MM.1S (cell line): Measurements from ENCODE around the gene MDM1.

ENCODE experiments used
- DNase-seq: peaks from one replicate; pipeline ENCODE4 v3.0.0-alpha.2; 2015
- H2AFZ ChIP-seq: fragments of 300-600 bp; sonication (generic); 2 replicates; pipeline ENCODE4 v1.6.0; 2016; ENCODE audit warnings: antibody characterized with exemption, low read length
- H3F3A ChIP-seq: fragments of 300-600 bp; sonication (generic); 2 replicates; pipeline ENCODE4 v1.6.1; 2016; ENCODE audit warnings: mild to moderate bottlenecking, antibody characterized with exemption, low read length, moderate library complexity, mixed read lengths; ENCODE audit not compliant: insufficient read depth
- H3K27ac ChIP-seq: fragments of 300-600 bp; sonication (generic); 2 replicates; pipeline ENCODE4 v1.5.1; 2016; ENCODE audit warnings: mild to moderate bottlenecking, low read length
- H3K27me3 ChIP-seq: fragments of 300-600 bp; sonication (generic); replicated peaks from 2 replicates; pipeline ENCODE4 v1.6.0; 2016; ENCODE audit warnings: low read length; ENCODE audit not compliant: insufficient read depth
- H3K36me3 ChIP-seq: fragments of 300-600 bp; sonication (generic); replicated peaks from 2 replicates; pipeline ENCODE4 v1.6.1; 2016; ENCODE audit warnings: mild to moderate bottlenecking, low read length, mixed read lengths; ENCODE audit not compliant: insufficient read depth
- H3K4me1 ChIP-seq: fragments of 300-600 bp; sonication (generic); 2 replicates; pipeline ENCODE4 v1.6.1; 2016; ENCODE audit warnings: low read length, mixed read lengths
- H3K4me2 ChIP-seq: fragments of 300-600 bp; sonication (generic); 2 replicates; pipeline ENCODE4 v1.6.0; 2016; ENCODE audit warnings: low read depth, low read length
- H3K4me3 ChIP-seq: fragments of 300-600 bp; sonication (generic); 2 replicates; pipeline ENCODE4 v1.5.1; 2016; ENCODE audit warnings: low read length, mixed read lengths
- H3K79me2 ChIP-seq: fragments of 300-600 bp; sonication (generic); 2 replicates; pipeline ENCODE4 v1.6.1; 2016; ENCODE audit warnings: mixed run types, low read length, mixed read lengths
- H3K9ac ChIP-seq: fragments of 300-600 bp; sonication (generic); 2 replicates; pipeline ENCODE4 v1.6.1; 2016; ENCODE audit warnings: low read length, mixed read lengths
- H3K9me2 ChIP-seq: fragments of 300-600 bp; sonication (generic); replicated peaks from 2 replicates; pipeline ENCODE4 v1.6.1; 2016; ENCODE audit warnings: mild to moderate bottlenecking, low read length, mixed read lengths; ENCODE audit not compliant: insufficient read depth
- H3K9me3 ChIP-seq: fragments of 300-600 bp; sonication (generic); replicated peaks from 2 replicates; pipeline ENCODE4 v1.6.1; 2016; ENCODE audit warnings: mild to moderate bottlenecking, low read length, mixed read lengths; ENCODE audit not compliant: insufficient read depth
- H4K20me1 ChIP-seq: fragments of 300-600 bp; sonication (generic); 2 replicates; pipeline ENCODE4 v1.6.1; 2016; ENCODE audit warnings: mild to moderate bottlenecking, low read length, moderate library complexity, mixed read lengths; ENCODE audit not compliant: insufficient read depth
- CTCF ChIP-seq: fragments of 300-600 bp; sonication (generic); IDR thresholded peaks from 2 replicates; pipeline ENCODE4 v1.5.1; 2016; ENCODE audit warnings: antibody characterized with exemption, low read length, mixed read lengths
- EZH2 ChIP-seq: fragments of 300-600 bp; sonication (generic); optimal IDR thresholded peaks from 2 replicates; pipeline ENCODE3; 2017; ENCODE audit warnings: low read depth, mild to moderate bottlenecking, antibody characterized with exemption, low read length, mixed read lengths
- EZH2phosphoT487 ChIP-seq: fragments of 300-600 bp; sonication (generic); IDR thresholded peaks from 2 replicates; pipeline ENCODE4 v1.6.1; 2018; ENCODE audit warnings: antibody characterized with exemption, low read length

Gene MDM1

GRCh38 chr12:68291396-68292036, 40.6 kb downstream of the MDM1 start:
- H3K9me2 ChIP-seq, result no peaks in the 10 kb centered on the region
- TF ChIP-seq CTCF (no peak), EZH2phosphoT487 (no peak), EZH2 (no peak)
- peaks cover 19% of the 10 kb centered on the region for H3K4me1 ChIP-seq
- H3K36me3 ChIP-seq, result no peaks in the 10 kb centered on the region
- H3K79me2 ChIP-seq, result no peaks in the 10 kb centered on the region
- H3K9me3 ChIP-seq, result no peaks in the 10 kb centered on the region
- H4K20me1 ChIP-seq, result no peaks in the 10 kb centered on the region
- H3K4me2 ChIP-seq, result no peak overlapping the region
- H3K27ac ChIP-seq, result no peak overlapping the region
- no peak overlapping the region for H3K9ac ChIP-seq
- H3F3A ChIP-seq, result peaks cover 7% of the 10 kb centered on the region; the same call in 1 of the 2 replicates
- no peak overlapping the region for H2AFZ ChIP-seq
- H3K27me3 ChIP-seq, result no peaks in the 10 kb centered on the region
- H3K4me3 ChIP-seq, result no peak overlapping the region
- no peak for DNase-seq

DNA sequence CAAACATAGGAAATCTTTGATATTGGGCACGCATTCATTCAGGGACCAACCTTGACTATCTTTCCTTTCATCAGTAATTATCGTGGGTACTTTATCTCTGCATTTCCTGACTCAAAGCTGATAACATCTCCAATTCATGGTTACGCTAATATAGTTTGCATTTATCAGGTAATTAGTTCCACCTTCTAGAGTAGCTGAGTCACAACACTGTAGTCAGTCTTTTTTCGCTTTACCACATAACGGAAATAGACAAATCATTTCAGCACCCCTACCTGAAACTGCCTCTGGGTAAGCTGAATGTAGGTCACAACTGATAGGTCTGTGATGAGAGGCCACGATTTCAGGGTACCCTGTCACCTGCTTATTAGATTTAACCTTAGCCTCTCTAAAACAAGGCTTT, 42.0 kb downstream of the MDM1 start:
- peak overlapping the region; percentile 20; the same call in 1 of the 2 replicates for H2AFZ ChIP-seq
- peak overlapping the region; percentile 41 for H3K4me2 ChIP-seq
- H3K9me3 ChIP-seq, result no peaks in the 10 kb centered on the region
- peak; percentile 75 for DNase-seq
- H3K9me2 ChIP-seq, result no peaks in the 10 kb centered on the region
- TF ChIP-seq CTCF (no peak), EZH2 (no peak), EZH2phosphoT487 (no peak)
- no peak overlapping the region for H3K9ac ChIP-seq
- H3F3A ChIP-seq, result peaks cover 7% of the 10 kb centered on the region; the same call in 1 of the 2 replicates
- H3K27ac ChIP-seq, result peak overlapping the region; percentile 6; the same call in 1 of the 2 replicates
- H3K27me3 ChIP-seq, result no peaks in the 10 kb centered on the region
- H3K4me3 ChIP-seq, result no peak overlapping the region
- H4K20me1 ChIP-seq, result no peaks in the 10 kb centered on the region
- H3K79me2 ChIP-seq, result no peaks in the 10 kb centered on the region
- no peaks in the 10 kb centered on the region for H3K36me3 ChIP-seq
- peaks cover 19% of the 10 kb centered on the region for H3K4me1 ChIP-seq

DNA sequence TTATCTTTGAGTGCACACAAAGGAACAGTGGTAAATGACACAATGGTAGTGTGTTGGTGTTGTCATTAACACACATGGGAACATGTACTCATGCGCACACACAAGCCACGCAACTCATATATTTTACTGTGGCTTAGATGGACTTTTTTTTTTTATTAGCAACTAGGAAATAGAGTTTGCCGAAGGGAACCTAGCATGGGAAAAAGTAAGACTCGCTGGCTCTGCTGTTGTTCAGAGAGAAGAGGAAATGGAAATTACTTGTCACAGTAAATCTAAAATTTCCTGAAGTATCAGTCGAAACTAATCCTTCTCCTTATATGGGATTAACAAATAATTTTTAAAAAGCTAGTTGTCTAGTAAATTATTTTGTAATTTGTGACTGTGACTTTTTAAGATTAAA, 45.1 kb downstream of the MDM1 start:
- H4K20me1 ChIP-seq, result no peaks in the 10 kb centered on the region
- H3K4me2 ChIP-seq, result no peak overlapping the region
- peaks cover 19% of the 10 kb centered on the region for H3K4me1 ChIP-seq
- H3K27ac ChIP-seq, result no peak overlapping the region
- H3K9me3 ChIP-seq, result no peaks in the 10 kb centered on the region
- no peak for DNase-seq
- TF ChIP-seq EZH2 (no peak), CTCF (no peak), EZH2phosphoT487 (no peak)
- no peaks in the 10 kb centered on the region for H3K27me3 ChIP-seq
- no peak overlapping the region for H2AFZ ChIP-seq
- no peak overlapping the region for H3K4me3 ChIP-seq
- H3F3A ChIP-seq, result peaks cover 7% of the 10 kb centered on the region; the same call in 1 of the 2 replicates
- no peaks in the 10 kb centered on the region for H3K79me2 ChIP-seq
- H3K36me3 ChIP-seq, result no peaks in the 10 kb centered on the region
- no peak overlapping the region for H3K9ac ChIP-seq
- H3K9me2 ChIP-seq, result no peaks in the 10 kb centered on the region
